Embryonic facial prominence (tissue), 1 donor: ENCODE data around the gene CLDN17.

Source experiments
- DNase-seq: peaks from one replicate; pipeline ENCODE4 v3.0.0-alpha.2; 2016; ENCODE audit errors: extremely low spot score

CLDN17 gene, protein sequence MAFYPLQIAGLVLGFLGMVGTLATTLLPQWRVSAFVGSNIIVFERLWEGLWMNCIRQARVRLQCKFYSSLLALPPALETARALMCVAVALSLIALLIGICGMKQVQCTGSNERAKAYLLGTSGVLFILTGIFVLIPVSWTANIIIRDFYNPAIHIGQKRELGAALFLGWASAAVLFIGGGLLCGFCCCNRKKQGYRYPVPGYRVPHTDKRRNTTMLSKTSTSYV

DNA sequence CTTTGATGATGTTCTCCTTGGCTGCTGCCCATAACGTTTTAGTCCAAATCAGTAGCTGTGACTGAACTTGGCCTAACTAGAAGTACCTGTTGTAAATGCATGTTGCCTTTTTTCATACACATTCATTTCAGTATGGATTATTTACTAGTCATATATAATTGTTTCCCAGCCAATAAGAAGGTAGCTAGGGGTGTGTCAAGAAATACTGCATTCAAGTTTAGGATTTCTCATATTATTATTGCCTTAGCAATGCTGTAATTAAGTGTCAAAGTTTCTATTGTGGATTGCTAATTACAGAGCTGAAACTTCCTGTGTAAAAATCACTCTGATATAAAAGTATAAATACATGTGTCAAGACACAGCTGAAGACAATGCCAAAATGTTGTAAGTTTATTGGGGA is at the start of gene CLDN17:
Gene CLDN17 (minus strand): TSS at position 101 of the 400 bp plus-strand sequence. CDS start 188 bp downstream, outside the sequence.
- DNase-seq = no peak

DNA sequence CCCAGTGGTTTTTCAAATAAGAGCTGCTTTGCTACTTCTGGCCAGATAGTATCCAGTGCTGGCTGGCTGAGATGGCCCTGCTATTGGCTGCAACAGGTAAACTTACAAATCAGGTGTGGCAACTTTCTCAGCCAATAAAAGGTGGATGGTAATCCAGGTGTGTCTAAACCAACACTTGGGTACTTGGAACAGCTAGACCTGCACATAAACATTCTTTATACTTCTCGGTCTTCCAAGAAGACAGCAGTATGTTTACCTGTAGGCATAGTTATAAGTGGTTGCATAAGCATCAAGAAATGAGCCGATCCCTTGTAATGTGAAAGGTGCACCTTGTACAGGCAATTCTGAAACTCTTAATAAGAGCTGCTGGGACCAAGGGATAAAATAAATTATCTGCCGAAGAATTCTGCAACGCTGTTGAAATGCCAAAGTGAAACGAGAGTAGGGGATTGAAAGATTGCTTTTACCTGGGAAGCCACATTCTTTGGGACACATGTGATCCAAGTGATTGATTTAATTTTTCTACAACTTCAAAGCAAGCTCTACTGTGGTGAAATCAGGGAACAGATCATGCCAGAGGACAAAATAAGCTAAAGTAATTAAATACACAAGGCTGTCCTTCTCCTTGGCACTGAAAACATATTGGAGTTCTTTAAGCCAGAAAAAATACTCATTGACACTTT is 49.6 kb upstream of the CLDN17 start, which contains the start of gene CLDN8:
Gene CLDN8 (minus strand): TSS at position 57 of the 683 bp plus-strand sequence. CDS start 172 bp downstream, outside the sequence.
- no peak for DNase-seq

DNA sequence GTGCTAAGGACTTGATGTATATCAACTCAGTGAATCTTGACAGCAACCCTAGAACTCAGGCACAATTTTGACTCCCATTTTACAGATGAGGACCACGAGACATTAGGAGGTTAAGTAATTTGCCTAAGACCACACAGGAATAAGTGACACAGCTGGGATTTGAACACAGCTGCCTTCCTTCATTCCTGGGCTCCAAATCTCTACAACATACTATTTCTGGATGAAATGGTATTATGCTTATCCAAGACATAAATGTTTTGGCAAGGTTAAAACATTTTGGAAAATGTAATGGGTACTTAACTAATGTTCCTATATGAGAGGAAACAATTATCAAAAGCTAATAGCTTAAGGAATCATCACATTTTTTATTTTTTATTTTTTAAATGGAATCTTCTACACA is 44.5 kb upstream of the CLDN17 start:
- DNase-seq = no peak

DNA sequence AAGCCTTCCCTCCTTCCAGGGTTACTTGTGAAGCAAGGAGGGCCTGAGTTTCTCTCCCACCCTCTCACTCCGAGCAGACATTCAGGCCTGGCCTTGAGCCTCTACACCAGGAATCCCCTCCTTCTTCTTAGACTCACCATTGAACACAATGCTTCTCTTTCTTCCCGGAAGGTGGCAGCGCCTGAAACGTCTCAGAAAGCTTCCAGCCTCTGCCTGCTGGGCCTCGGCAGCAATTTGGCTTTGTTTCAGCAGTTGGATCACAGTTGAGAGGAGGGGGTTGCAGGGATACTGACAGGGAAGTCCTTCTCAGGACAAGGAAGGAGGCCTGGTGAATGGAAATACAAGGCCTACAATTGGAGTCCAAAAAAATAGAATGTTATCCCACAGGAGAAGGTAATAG is 43.0 kb upstream of the CLDN17 start:
- no peak for DNase-seq

DNA sequence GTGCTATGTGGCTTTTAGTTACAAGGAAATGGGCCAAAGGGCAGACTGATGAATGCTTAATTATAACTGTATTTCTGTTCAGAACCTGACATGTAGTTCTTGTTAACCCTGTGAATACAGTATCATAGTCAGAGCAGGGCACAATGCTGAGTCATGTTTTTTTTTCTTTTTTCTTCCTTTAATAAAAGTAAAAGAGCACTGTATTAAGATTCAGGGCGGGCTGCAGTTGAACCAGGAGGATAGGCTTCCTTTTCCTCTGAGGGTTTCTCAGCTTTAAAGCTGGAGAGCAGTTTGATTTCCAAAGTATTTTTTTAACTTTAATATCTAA is 40.6 kb upstream of the CLDN17 start:
- no peak for DNase-seq

DNA sequence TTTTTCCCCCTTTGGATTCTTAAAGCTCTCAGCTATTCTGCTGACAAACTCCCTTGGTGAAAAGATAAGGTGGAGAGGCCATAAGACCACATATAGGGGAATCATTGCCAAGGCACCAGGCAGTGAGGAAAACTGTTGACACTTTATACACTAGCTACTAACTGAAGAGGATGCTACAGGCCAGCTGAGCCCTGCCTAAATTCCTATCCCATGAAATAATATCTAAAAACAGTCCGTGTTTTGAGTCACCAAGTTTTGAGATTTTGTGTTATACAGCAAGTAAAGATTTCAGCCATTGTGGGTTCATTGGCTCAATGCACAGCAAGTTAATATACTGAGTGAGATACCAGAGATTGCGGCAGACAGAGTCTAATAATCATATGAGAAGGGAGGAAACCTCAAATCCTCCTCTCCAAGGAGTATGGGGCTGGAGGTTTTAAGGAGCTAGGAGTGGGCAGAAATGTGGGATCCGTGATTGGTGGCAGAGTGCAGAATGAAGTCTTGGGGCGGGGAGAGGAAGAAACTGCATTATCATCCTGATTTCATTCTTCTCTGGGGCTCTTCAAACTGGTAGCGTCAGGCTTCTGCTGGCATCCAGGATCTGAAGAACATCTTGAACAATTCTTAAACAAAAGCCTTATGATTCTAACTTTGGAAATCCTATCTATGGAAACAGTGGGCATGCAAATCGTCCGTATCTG is 40.1 kb upstream of the CLDN17 start:
- no peak for DNase-seq

DNA sequence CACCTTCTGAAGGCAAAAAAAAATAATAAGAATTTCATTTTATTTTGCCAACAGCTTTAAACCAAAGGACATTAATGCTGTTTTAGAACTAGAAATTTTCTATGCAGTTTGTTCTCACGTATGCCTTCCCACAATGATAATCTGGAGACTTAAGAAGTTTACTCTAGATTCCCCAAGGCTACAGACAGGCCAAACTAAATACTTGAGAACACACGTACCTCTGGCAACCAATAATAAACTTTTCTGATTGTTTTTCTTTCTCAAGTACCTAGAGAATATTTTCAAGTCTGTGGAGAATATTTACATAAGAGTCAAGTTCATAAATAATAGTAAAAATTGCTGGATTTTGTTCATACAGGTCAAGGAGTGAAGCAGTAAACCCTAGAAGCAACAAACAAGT is 33.4 kb upstream of the CLDN17 start:
- no peak for DNase-seq

DNA sequence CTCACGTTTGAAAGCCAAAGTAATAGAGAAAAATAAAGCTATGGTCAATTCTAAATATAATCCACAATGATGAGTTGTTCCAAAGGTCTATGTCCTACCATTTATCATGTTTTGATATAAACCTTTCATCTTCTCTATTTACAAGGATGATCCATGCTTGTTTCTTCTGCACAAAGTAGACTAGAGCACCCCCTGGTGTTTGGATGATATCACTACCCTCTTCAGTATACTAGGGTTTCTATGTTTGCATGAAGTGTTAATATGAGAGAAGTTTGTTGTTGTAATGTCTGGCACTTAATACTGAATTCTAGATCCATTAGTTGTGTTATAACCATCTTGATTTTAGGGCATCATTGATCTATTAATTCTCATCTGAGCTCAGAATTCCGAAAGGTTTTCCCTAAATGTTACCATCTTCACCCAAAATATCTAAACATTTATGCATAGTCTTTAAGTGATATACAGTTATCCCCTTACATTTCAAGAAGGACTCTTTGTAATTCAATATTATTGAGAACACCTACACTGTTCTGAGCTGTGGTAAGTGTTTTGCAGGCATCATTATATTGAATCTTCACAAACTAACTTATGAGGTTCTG is 28.2 kb upstream of the CLDN17 start:
- no peak for DNase-seq

DNA sequence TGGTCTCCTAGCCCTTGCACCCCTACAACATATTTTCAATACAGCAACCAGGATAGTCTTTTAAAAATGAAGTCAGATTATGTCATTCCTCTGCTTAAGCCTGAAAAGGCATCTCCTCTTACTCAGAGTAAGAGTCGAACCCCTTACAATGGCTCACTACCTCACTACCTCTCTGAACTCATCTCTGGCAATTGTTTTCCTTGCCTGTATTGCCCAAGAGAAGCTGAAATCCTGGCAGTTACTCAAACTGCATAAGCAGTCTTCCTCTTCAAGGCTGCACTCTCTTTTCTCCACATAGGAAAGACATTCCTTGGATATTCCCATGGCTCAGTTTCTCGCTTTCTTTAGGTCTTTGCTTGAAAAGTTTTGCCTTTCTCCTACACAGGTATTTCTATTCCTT is 26.6 kb upstream of the CLDN17 start:
- DNase-seq = no peak

DNA sequence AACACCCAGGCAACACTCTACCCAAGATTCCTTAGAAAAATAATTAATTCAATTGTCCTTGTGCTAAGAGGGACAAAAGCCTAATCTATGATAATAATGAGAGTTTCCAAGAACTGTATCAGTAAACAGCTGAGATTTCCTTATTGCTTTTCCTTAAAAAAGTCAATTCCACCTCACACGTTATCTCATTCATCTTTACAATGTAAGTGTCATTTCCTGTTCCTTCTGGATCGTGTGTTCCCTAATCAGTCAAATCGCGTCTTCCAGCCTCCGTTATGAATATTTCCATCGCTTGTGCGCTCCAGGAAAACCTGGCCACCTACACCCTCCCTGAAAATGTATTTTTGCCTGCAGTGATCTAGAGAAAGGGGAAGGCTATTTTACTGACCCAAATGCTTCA is 23.9 kb upstream of the CLDN17 start:
- DNase-seq = no peak

DNA sequence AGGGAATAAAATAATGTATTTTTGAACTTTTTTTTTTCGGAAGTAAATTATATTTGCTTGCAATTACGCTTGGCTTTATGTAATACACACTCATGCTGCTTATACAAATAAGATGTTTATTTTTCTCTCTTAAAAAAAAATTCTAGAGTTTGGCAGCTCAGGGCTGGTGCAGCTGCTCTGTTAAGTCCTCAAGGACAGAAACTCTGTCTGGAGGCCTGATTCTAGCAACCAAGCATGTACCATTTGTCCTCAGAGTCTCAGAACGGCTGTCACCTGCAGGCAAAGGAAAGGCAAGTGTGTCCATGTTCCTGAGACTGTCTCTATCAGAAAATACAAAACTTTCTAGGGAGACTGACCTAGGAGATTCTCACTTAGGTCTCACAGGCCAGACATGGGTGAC is 23.2 kb upstream of the CLDN17 start:
- no peak for DNase-seq

DNA sequence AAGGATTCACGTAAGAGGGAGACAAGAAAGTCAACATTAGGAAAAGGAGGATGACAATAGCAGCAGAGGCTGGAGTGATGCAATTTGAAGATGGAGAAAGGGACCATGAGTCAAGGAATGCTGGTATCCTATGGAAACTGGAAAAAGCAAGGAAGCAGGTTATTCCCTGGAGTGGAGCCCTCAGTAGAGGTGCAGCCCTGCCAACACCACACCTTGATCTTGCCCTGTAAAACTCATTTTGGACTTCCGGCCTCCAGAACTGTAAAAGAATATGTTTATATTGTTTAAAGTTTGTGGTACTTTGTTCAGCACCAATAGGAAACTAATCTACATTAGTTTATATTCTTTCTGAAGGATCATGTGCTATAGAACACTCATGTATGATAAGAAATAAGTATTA is 19.6 kb upstream of the CLDN17 start:
- DNase-seq = no peak

DNA sequence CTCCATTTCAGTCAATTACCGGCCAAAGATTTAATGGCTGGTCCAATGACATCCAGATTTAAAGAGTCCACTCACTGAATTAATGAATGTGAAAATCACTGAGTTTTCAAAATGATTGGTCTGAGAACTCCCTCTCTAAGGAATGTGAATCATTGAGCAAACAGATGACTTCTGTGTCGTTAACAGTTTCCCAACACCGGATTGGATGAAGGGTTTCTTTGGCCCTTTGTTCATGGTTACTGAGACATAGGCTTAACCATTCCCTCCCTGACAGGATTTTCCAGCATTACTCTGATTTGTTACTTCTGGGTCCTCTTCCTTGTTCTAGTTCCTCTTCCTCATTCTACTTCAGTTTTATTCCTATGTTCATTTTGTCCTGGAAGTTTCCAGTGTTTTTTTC is 1.5 kb upstream of the CLDN17 start:
- no peak for DNase-seq

DNA sequence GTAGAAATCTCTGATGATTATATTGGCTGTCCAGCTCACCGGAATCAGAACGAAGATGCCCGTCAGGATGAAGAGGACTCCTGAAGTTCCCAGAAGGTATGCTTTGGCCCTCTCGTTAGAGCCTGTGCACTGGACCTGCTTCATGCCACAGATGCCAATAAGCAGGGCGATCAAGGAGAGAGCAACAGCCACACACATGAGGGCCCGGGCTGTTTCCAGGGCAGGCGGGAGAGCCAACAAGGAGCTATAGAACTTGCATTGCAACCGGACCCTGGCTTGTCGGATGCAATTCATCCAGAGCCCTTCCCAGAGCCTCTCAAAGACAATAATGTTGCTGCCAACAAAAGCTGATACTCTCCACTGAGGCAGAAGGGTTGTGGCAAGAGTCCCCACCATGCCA is 434 bp downstream of the CLDN17 start:
- no peak for DNase-seq

DNA sequence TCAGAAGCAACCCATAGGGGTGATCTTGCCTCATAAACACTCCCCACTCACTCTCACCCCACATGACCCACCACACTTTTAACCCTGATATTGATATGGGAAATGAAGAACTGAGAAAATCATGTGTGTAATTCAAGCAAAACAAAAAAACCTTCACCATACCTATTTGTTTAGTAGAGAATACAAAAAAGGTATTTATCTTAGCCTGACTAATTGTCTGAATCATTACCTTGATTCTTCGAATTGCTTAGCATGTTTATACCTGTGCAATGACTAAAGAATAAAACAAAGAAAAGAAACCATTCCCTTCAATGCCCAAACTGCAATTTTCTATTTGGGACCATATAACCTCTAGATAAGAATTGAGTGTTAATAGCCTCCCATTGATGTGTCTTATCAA is 1.8 kb downstream of the CLDN17 start:
- DNase-seq = no peak

DNA sequence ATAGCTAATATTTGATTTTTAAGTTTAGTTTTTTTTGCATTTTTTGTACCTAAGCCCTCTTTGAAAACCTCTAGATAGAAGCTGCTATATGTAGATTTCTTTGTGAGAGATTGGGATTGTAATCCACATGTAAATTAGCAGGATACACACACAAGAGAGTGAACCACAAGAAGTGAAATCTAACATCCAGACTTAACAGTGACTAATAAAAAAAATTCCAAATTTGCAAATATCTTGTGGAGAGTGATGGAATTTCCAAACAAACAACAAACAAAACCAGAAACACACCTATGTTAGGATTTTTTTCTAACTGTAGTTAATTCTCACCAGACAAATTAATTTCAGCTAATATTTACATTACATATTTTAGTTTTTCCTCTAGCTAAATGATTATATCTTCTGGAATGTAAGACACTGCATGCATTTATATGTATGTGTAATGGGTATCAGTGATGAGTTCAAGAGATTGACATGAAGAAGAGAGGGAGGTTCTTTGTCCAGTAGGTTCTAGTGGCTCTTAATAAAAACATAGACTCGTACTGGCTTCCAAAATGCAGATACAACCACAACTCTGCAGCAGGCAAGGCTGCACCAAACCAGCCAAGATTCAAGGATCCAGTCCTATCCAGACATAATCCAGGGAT is 12.8 kb downstream of the CLDN17 start:
- DNase-seq = no peak

DNA sequence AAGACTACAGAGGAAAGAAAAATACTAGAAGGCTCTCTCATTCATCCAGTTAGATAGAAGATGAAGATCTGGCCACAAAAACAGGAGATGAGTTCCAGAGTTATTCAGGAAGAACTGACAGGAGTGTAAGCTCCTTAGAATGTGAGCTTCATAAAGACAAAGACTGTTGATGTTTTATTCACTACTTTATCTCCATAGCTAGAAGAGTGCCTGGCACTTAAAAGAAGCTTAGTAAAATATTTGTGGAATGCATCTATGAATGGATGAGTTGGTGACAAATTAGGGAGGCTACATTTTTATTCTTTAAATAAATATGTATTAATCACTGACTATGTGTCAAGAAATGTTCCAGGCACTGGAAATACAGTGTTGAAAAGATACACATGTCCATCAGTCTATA is 13.8 kb downstream of the CLDN17 start:
- no peak for DNase-seq

DNA sequence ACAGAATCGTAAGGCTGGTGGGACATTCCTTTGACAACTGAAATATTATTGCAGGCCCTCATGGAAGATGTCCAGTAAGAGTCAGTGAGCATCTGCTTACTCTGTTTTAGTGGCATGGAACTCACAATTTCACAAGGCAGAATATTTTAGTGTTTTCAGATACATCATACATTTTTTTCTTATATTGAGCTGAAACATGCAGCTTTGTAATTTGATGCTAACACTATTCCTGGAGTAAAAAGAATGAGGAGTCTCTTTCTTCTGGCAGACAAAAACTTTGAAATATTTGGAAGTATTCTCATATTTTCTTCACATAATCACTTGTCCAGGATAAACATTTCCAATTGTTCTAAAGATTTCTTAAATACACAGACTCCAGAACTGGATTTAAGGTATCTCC is 17.7 kb downstream of the CLDN17 start:
- DNase-seq = no peak

DNA sequence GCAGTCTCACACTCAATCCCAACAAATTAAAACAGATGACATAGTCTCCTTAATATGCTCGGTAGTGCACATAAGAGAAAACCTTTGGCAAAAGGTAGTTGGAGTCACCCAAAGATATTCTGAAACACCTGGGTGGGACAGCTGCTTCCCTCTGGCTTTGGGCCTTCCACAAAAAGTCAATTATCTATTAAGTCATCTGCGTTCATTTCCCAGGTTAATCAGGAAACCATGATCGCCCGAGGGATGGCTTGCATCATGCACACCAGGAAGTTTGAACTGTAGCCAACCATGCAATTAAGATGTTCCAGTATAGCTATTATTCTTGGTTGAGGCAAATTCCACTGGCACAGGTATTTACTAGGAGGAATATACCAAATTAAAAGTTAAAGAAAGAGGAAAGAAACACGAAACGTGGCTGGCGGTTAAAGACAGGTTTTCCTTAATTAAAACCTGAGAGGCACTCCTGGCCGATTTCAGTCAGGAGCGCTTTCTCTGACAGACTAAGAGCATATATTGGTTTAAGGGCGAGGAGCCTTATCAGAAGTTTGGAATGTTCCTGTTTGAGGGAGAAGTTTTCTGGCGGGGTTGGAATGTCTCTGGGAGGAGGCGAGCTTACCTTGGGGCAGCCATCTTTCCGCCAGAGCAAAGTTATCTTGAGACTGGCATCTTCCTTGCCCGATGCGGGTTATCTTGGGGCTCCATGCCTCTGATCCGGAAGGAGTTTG is 19.9 kb downstream of the CLDN17 start:
- no peak for DNase-seq

DNA sequence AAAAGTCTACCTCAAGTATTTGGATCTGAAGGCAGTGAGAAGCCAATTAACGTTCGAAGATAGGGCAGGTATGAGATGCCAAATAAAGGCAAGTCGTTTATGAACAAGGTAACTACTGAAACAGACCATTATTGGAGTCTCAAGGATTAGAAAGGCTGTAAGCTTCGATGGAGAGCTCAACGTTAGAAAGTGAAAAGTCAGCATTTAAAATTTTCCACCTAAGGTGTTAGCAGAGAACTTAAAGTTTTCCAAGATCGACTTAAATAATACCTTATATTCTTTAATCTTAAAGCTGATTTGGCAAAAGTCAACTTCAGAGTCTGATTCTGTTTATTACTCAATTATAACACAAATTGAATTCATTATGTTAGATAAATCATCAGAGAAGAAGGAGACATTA is 28.1 kb downstream of the CLDN17 start:
- DNase-seq = no peak

DNA sequence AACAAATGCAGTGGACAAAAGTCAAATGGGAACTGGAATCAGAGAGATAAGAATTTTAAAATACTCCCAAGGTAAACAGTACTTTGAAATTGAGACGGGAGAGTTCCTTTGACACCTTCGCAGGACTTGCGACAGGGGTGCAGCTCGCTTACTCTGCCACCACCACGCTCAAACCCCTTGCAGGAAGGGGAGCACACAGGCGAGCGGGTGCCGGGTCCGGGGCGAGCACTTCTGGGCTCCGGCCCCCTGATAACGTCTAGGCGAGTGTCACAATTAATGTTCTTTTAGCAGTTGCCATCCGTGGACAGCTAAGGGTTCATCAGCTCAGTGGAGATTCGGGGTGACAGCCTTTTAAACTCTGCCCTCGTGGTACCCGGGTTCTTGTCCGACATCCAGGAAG is 37.4 kb downstream of the CLDN17 start:
- DNase-seq = no peak

DNA sequence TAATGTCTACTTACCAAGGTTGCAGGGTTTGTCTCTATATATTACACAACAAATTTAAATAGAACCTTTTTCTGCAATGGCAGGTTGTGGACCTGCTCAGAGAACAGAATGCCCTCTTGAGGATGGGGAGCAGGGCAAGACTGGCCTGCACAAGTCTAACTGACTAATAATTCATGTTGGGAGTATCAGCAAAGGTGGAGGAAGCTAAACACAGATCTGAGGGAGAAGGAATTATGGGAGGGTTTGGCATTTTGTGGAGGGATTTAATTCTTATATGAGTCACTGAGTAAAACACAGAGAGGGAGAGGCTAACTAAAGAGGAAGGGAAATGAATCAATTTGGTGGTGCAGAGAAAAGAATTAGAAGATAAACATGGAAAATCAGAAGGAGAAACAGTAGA is 40.0 kb downstream of the CLDN17 start:
- DNase-seq = no peak
